NCI-H510A (cell line): Measurements from ENCODE around the gene AFAP1L1.
"Not testable (repeated sequence)": the region's sequence is repeated elsewhere in the genome, so short reads cannot be mapped to it uniquely, and the experiment has no call there.

Experiments used
- DNase-seq: peaks from one replicate; lab custom pipeline; 2025; lab: John Stamatoyannopoulos, UW

AFAP1L1 gene

GRCh38 chr5:149261246-149261645 is 10.4 kb upstream of the AFAP1L1 start:
- no peak for DNase-seq

- no peak for DNase-seq
These were observed 9.3 kb upstream of the AFAP1L1 start for GRCh38 chr5:149262315-149262714.

GRCh38 chr5:149264439-149265067 is 7.1 kb upstream of the AFAP1L1 start:
- DNase-seq = peak; percentile 75

- no peak for DNase-seq
These were observed 6.6 kb upstream of the AFAP1L1 start for GRCh38 chr5:149265068-149265465.

GRCh38 chr5:149265597-149265996 is 6.1 kb upstream of the AFAP1L1 start:
- no peak for DNase-seq

GRCh38 chr5:149267241-149267973 is 4.3 kb upstream of the AFAP1L1 start:
- DNase-seq = no peak

GRCh38 chr5:149268928-149269557 is 2.6 kb upstream of the AFAP1L1 start:
- DNase-seq = no peak

GRCh38 chr5:149271195-149271715 is 404 bp upstream of the AFAP1L1 start:
- no peak for DNase-seq

- not testable (repeated sequence) for DNase-seq
These were observed 1.1 kb downstream of the AFAP1L1 start for GRCh38 chr5:149272781-149273180.

- no peak for DNase-seq
These were observed 1.6 kb downstream of the AFAP1L1 start for GRCh38 chr5:149273237-149273636.

- DNase-seq = no peak
These were observed 2.3 kb downstream of the AFAP1L1 start for GRCh38 chr5:149273950-149274349.

GRCh38 chr5:149274939-149275338 is 3.3 kb downstream of the AFAP1L1 start:
- DNase-seq = no peak

- DNase-seq = no peak
These were observed 6.1 kb downstream of the AFAP1L1 start for GRCh38 chr5:149277801-149278200.

- no peak for DNase-seq
These were observed 7.0 kb downstream of the AFAP1L1 start for GRCh38 chr5:149278451-149279210.

GRCh38 chr5:149279661-149280060 is 8.0 kb downstream of the AFAP1L1 start:
- DNase-seq = no peak

- DNase-seq = no peak
These were observed 8.5 kb downstream of the AFAP1L1 start for GRCh38 chr5:149280124-149280523.

GRCh38 chr5:149280802-149281201 is 9.1 kb downstream of the AFAP1L1 start:
- no peak for DNase-seq

- DNase-seq = no peak
These were observed 10.6 kb downstream of the AFAP1L1 start for GRCh38 chr5:149282027-149282965.

GRCh38 chr5:149282966-149283332 is 11.3 kb downstream of the AFAP1L1 start:
- peak; percentile 42 for DNase-seq

GRCh38 chr5:149283626-149284480 is 12.2 kb downstream of the AFAP1L1 start:
- peak; percentile 47 for DNase-seq
